ENCODE measurements around the gene LRP11. TPM values are rescaled to one million over a fixed set of nuclear protein-coding genes. Genes with fewer than 3 reads are reported as not detected.

LRP11 gene
- polyA plus RNA-seq, 1 donor from 2014 or later: 57.0 TPM

- no peaks in the 10 kb centered on the region for H3K27me3 ChIP-seq (ENCODE audit: insufficient read depth, low read depth, low read length)
- no peak overlapping the region for H3K4me2 ChIP-seq (ENCODE audit: low read length)
- no peaks in the 10 kb centered on the region for H3K9me2 ChIP-seq (ENCODE audit: insufficient read depth, low read length)
- TF ChIP-seq TAF1 (IDR thresholded peaks at IDR 0.05; ENCODE audit: low read depth) (no peak), RAD21 (conservative IDR thresholded peaks at IDR 0.05) (no peak), MXI1 (conservative IDR thresholded peaks at IDR 0.05; ENCODE audit: poor library complexity, severe bottlenecking) (no peak)
- H4K20me1 ChIP-seq (ENCODE audit: insufficient read depth): no peaks in the 10 kb centered on the region
- no peaks in the 10 kb centered on the region for H3F3A ChIP-seq (ENCODE audit: insufficient read depth, low read length, poor library complexity, severe bottlenecking)
- H3K36me3 ChIP-seq (ENCODE audit: insufficient read depth, low read length): no peaks in the 10 kb centered on the region
- no peaks in the 10 kb centered on the region for H3K79me2 ChIP-seq (replicated peaks; ENCODE audit: insufficient read depth, low read length)
- no peak overlapping the region for H3K4me3 ChIP-seq (ENCODE audit: low read length)
- H2AFZ ChIP-seq (ENCODE audit: low read depth, low read length): no peak overlapping the region
- H3K9me3 ChIP-seq (ENCODE audit: low read length): no peaks in the 10 kb centered on the region
- no peak overlapping the region for H3K9ac ChIP-seq (ENCODE audit: low read length)
- no peak overlapping the region for H3K27ac ChIP-seq (ENCODE audit: low read length)
These were observed 27.1 kb upstream of the LRP11 start for GRCh38 chr6:149891259-149891658.

- H3K4me2 ChIP-seq (ENCODE audit: low read length): no peak overlapping the region
- no peaks in the 10 kb centered on the region for H3F3A ChIP-seq (ENCODE audit: insufficient read depth, low read length, poor library complexity, severe bottlenecking)
- H3K36me3 ChIP-seq (ENCODE audit: insufficient read depth, low read length): no peaks in the 10 kb centered on the region
These were observed 26.5 kb upstream of the LRP11 start for GRCh38 chr6:149890629-149891045.

GRCh38 chr6:149889326-149889725 lies 25.2 kb upstream of the LRP11 start:
- no peaks in the 10 kb centered on the region for H3K9me2 ChIP-seq (ENCODE audit: insufficient read depth, low read length)
- H2AFZ ChIP-seq (ENCODE audit: low read depth, low read length): no peak overlapping the region
- no peaks in the 10 kb centered on the region for H3K9me3 ChIP-seq (ENCODE audit: low read length)
- H4K20me1 ChIP-seq (ENCODE audit: insufficient read depth): no peaks in the 10 kb centered on the region
- H3K4me2 ChIP-seq (ENCODE audit: low read length): no peak overlapping the region
- H3K4me3 ChIP-seq (ENCODE audit: low read length): no peak overlapping the region
- H3K36me3 ChIP-seq (ENCODE audit: insufficient read depth, low read length): no peaks in the 10 kb centered on the region
- H3K9ac ChIP-seq (ENCODE audit: low read length): no peak overlapping the region
- no peaks in the 10 kb centered on the region for H3K27me3 ChIP-seq (ENCODE audit: insufficient read depth, low read depth, low read length)
- no peaks in the 10 kb centered on the region for H3F3A ChIP-seq (ENCODE audit: insufficient read depth, low read length, poor library complexity, severe bottlenecking)
- no peaks in the 10 kb centered on the region for H3K79me2 ChIP-seq (replicated peaks; ENCODE audit: insufficient read depth, low read length)
- H3K27ac ChIP-seq (ENCODE audit: low read length): no peak overlapping the region
- no peak for TF ChIP-seq REST (IDR thresholded peaks at IDR 0.05; ENCODE audit: borderline replicate concordance)
- no peak for TF ChIP-seq EZH2 (IDR thresholded peaks at IDR 0.05; ENCODE audit: borderline replicate concordance, insufficient read depth, low read length, poor library complexity, severe bottlenecking)
- no peak for TF ChIP-seq TAF1 (IDR thresholded peaks at IDR 0.05; ENCODE audit: low read depth)
- no peak for TF ChIP-seq POLR2AphosphoS5 (IDR thresholded peaks at IDR 0.05)
- TF ChIP-seq MXI1 (conservative IDR thresholded peaks at IDR 0.05; ENCODE audit: poor library complexity, severe bottlenecking): no peak
- no peak for TF ChIP-seq RAD21 (conservative IDR thresholded peaks at IDR 0.05)
- TF ChIP-seq SMC3 (conservative IDR thresholded peaks at IDR 0.05; ENCODE audit: poor library complexity): no peak
- TF ChIP-seq CTCF (IDR thresholded peaks at IDR 0.05; ENCODE audit: poor library complexity, severe bottlenecking): no peak
- TF ChIP-seq EP300 (conservative IDR thresholded peaks at IDR 0.05; ENCODE audit: poor library complexity, severe bottlenecking): no peak

More at GRCh38 chr6:149890629-149891045, 26.5 kb upstream of the LRP11 start:
- Histone ChIP-seq H2AFZ (ENCODE audit: low read depth, low read length) (no peak overlapping the region), H3K27me3 (ENCODE audit: insufficient read depth, low read depth, low read length) (no peaks in the 10 kb centered on the region), H3K4me3 (ENCODE audit: low read length) (no peak overlapping the region), H3K9me2 (ENCODE audit: insufficient read depth, low read length) (no peaks in the 10 kb centered on the region), H3K9ac (ENCODE audit: low read length) (no peak overlapping the region), H3K79me2 (replicated peaks; ENCODE audit: insufficient read depth, low read length) (no peaks in the 10 kb centered on the region), H3K9me3 (ENCODE audit: low read length) (no peaks in the 10 kb centered on the region), H4K20me1 (ENCODE audit: insufficient read depth) (no peaks in the 10 kb centered on the region), H3K27ac (ENCODE audit: low read length) (no peak overlapping the region)
- no peak for TF ChIP-seq SMC3 (conservative IDR thresholded peaks at IDR 0.05; ENCODE audit: poor library complexity)

Data from neural cell (in vitro differentiated cells).